ENCODE results near the gene SERPINA4. TPM values are rescaled to one million over a fixed set of nuclear protein-coding genes. Genes with fewer than 3 reads are reported as not detected.

The SERPINA4 gene
- total and polyA plus RNA-seq, 5 experiments from 2014 or later, result not detected

DNA sequence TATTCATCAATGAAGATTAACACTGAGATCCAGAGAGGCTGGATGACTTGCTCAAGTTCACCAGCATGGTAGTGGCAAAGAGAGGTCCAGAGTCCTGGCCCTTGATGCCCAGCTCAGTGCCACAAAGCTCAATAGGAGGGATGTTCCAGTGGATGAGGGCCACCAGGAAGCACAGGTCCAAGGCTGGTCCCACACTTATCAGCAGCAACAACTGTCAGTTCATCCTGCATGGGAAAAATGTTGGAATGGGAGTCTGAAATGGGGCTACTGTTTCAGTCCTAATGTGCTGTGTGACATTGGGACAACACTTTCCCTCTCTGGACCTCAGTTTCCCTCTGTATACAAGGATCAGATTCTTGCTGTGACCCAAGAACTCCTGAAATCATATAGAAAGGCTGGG, 31.2 kb downstream of the SERPINA4 start:
- Mint-ChIP-seq H3K9me3 (peaks cover 0 to 15% (median 0%) of the 10 kb centered on the region in 9 donors), H3K27ac (no peak overlapping the region), H3K4me3 (no peak overlapping the region), H3K4me1 (no peaks in the 10 kb centered on the region), H3K27me3 (peaks cover 0 to 29% (median 5%) of the 10 kb centered on the region in 5 donors), H3K36me3 (no peaks in the 10 kb centered on the region)
- no peak for ATAC-seq
- POLR2A ChIA-PET, result no interaction called here
- peak in 1 of 10 donors; percentile 4 for DNase-seq

DNA sequence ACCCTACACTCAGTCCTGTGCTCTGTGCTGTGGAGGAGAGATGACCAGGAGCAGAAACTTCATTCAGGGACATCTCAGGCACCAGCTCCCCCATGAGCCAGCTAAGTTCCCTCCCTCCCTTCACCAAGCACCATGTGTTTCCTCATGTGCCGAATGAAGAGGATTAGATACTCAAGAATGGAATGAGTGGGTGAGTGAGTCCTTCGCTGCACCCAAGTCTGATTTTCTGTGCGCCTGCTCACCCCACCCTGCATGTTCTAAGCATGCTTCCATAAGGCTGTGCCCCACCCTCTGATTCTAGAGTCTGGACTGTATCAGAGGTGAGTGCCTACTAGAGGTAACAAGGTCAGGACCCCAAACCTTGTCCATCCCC, 32.1 kb downstream of the SERPINA4 start:
- Mint-ChIP-seq H3K27me3 (peaks cover 0 to 30% (median 7%) of the 10 kb centered on the region in 5 donors), H3K4me3 (no peak overlapping the region), H3K9me3 (peaks cover 0 to 15% (median 0%) of the 10 kb centered on the region in 9 donors), H3K36me3 (no peaks in the 10 kb centered on the region), H3K4me1 (no peaks in the 10 kb centered on the region), H3K27ac (no peak overlapping the region)
- POLR2A ChIA-PET, result no interaction called here
- DNase-seq (no peak), ATAC-seq (no peak)

DNA sequence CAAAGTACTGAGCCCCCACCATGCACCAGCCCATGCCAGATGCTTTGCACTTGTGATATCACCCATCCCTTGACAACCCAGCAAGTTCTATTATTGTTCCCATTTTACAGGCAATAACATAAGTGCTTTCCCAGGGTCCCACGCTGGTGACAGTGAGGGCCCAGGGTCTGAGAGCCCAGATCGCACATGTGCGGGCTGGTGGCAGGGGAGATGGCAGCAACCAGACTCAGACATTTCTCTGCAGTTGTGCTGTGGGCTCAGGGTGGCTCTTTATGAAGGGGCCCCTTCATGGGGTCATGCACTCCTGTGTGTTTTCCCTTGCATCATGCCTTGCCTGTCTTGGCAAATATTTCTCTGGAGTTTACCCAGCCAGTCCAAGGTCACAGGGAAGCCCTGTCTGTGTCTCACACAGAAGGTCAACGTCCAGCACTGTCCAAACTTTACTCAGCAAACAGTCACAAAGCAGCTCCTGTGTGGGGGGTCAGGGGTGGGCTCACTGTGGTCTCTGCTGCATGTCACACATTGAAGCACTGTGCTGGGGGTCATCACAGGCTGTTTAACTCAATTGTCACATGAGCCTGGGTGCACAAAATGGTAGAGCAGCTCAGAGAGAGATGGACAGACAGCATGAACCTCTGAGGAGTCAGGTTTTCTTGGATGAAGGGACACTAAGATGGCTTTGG, 32.6 kb downstream of the SERPINA4 start:
- H3K27ac Mint-ChIP-seq, result no peak overlapping the region
- H3K4me3 Mint-ChIP-seq, result no peak overlapping the region
- H3K9me3 Mint-ChIP-seq, result peaks cover 0 to 15% (median 0%) of the 10 kb centered on the region in 9 donors
- no peaks in the 10 kb centered on the region for H3K4me1 Mint-ChIP-seq
- POLR2A ChIA-PET, result no interaction called here
- ATAC-seq (no peak), DNase-seq (peak in 1 of 10 donors; percentile 28)
- H3K36me3 Mint-ChIP-seq, result no peaks in the 10 kb centered on the region
- peaks cover 0 to 30% (median 9%) of the 10 kb centered on the region in 5 donors for H3K27me3 Mint-ChIP-seq

DNA sequence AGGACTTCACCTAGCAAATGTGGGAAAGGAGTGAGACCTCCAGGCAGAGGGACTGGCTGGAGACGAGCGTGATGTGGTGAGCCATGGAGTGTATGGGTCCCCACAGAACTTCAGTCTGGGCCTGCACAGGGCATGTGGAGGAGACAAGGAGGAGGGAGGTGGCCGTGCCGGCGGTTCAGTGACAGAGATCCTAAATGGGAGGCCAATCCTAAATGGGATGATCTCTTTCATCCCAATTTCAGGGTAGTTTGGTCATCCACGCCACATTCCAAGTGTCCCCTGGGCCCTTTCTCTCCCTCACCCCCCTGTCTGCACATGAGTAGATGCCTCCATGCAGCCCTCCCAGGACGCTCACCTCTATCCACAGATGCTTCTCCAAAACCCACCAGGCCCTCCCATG, 33.2 kb downstream of the SERPINA4 start:
- H3K9me3 Mint-ChIP-seq, result peaks cover 0 to 15% (median 0%) of the 10 kb centered on the region in 9 donors
- H3K27ac Mint-ChIP-seq, result no peak overlapping the region
- H3K27me3 Mint-ChIP-seq, result peaks cover 0 to 36% (median 9%) of the 10 kb centered on the region in 5 donors
- H3K4me1 Mint-ChIP-seq, result no peaks in the 10 kb centered on the region
- POLR2A ChIA-PET, result no interaction called here
- no peak overlapping the region for H3K4me3 Mint-ChIP-seq
- no peak for ATAC-seq
- DNase-seq, result peak in 1 of 10 donors; percentile 49
- no peaks in the 10 kb centered on the region for H3K36me3 Mint-ChIP-seq

DNA sequence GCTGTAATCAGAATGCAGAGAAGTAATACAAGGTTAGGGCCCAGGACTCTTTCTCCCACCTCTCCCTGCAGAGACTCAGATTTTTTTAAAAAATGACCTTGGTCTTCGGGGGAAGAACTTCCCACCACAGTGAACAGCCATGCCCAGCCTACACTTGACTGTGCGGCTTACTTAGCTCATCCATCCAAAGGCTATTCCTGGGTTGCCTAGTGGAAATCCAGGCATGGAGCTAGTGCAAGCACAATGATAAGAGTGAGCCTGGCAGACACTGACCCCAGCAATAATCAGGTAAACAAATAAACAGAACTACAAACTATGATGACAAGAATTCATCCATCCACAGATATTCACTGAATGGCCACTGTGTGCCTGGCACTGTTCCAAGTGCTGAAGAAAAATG, 34.7 kb downstream of the SERPINA4 start:
- Mint-ChIP-seq H3K9me3 (peaks cover 0 to 8% (median 0%) of the 10 kb centered on the region in 9 donors), H3K4me1 (no peaks in the 10 kb centered on the region), H3K27ac (no peak overlapping the region), H3K27me3 (peaks cover 2 to 50% (median 14%) of the 10 kb centered on the region in 5 donors), H3K36me3 (no peaks in the 10 kb centered on the region), H3K4me3 (no peak overlapping the region)
- POLR2A ChIA-PET, result no interaction called here
- ATAC-seq, result no peak
- DNase-seq, result no peak

DNA sequence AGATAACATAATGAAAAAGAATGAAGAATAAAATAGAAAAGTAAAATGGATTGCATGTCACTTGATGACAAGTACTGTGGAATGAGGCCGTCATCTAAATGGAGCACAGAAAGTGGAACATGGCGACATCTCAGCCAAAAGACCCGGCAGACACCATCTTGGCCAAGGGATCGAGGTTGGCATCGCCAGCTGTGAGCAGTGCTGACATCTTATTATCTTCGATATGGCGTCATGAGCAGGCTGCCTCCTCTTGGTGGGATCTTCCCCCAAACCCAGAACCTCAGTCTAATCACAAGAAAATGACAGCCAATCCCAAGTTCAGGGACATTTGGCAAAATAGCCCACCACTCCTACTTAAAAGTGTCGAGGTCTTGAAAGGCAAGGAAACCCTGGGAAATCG, 35.1 kb downstream of the SERPINA4 start:
- H3K4me3 Mint-ChIP-seq, result no peak overlapping the region
- no peaks in the 10 kb centered on the region for H3K36me3 Mint-ChIP-seq
- peaks cover 0 to 5% (median 0%) of the 10 kb centered on the region in 9 donors for H3K9me3 Mint-ChIP-seq
- DNase-seq (peak in 1 of 10 donors; percentile 42), ATAC-seq (no peak)
- POLR2A ChIA-PET, result no interaction called here
- no peak overlapping the region for H3K27ac Mint-ChIP-seq
- H3K4me1 Mint-ChIP-seq, result peaks cover 0 to 2% (median 0%) of the 10 kb centered on the region in 4 donors
- H3K27me3 Mint-ChIP-seq, result peaks cover 2 to 55% (median 16%) of the 10 kb centered on the region in 5 donors

DNA sequence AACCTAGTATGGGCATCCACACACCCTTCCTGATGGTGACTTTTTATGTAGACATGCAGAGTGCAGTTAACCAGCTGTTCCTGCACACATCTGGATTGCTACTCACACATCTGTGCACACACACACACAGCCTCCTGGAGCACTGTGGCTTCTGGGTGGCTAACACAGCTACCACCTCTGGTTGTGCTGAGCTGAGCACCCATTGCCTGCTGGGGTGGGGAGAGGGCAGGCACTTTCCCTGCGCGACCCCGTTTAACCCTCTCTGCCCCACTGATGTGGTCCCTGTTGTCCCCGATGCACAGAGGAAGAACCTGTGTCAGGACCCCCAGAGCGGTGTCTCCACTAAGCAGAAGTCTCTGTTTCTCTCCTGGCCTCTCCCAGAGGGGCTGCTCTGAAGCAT, 36.5 kb downstream of the SERPINA4 start:
- POLR2A ChIA-PET, result no interaction called here
- H3K4me3 Mint-ChIP-seq, result no peak overlapping the region

DNA sequence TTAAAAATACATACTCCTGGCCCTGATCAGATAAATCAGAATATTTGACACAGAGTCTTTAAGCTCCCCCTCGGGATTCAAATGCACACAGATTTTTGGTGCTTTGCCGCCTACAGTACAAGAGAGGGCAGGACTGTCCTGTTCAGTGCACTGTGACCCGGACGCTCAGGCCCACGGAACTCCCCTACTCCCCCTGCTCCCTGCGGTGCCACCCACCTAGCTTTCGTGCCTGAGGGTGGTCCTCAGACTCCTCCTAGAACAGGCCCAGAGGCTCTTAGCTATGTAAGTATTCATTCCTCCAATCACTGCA, 37.2 kb downstream of the SERPINA4 start:
- Mint-ChIP-seq H3K27ac (no peak overlapping the region), H3K4me3 (no peak overlapping the region), H3K4me1 (peaks cover 0 to 2% (median 0%) of the 10 kb centered on the region in 4 donors), H3K36me3 (no peaks in the 10 kb centered on the region), H3K27me3 (peaks cover 2 to 59% (median 18%) of the 10 kb centered on the region in 5 donors), H3K9me3 (peaks cover 0 to 5% (median 0%) of the 10 kb centered on the region in 9 donors)
- POLR2A ChIA-PET, result no interaction called here
- peak in 1 of 10 donors; percentile 19 for DNase-seq
- ATAC-seq, result no peak

More for the DNA sequence above, 36.5 kb downstream of the SERPINA4 start:
- peaks cover 2 to 59% (median 16%) of the 10 kb centered on the region in 5 donors for H3K27me3 Mint-ChIP-seq
- H3K4me1 Mint-ChIP-seq, result peaks cover 0 to 2% (median 0%) of the 10 kb centered on the region in 4 donors
- ATAC-seq, result no peak
- peaks cover 0 to 5% (median 0%) of the 10 kb centered on the region in 9 donors for H3K9me3 Mint-ChIP-seq
- DNase-seq, result peak in 1 of 10 donors; percentile 16
- no peak overlapping the region for H3K27ac Mint-ChIP-seq
- H3K36me3 Mint-ChIP-seq, result no peaks in the 10 kb centered on the region

DNA sequence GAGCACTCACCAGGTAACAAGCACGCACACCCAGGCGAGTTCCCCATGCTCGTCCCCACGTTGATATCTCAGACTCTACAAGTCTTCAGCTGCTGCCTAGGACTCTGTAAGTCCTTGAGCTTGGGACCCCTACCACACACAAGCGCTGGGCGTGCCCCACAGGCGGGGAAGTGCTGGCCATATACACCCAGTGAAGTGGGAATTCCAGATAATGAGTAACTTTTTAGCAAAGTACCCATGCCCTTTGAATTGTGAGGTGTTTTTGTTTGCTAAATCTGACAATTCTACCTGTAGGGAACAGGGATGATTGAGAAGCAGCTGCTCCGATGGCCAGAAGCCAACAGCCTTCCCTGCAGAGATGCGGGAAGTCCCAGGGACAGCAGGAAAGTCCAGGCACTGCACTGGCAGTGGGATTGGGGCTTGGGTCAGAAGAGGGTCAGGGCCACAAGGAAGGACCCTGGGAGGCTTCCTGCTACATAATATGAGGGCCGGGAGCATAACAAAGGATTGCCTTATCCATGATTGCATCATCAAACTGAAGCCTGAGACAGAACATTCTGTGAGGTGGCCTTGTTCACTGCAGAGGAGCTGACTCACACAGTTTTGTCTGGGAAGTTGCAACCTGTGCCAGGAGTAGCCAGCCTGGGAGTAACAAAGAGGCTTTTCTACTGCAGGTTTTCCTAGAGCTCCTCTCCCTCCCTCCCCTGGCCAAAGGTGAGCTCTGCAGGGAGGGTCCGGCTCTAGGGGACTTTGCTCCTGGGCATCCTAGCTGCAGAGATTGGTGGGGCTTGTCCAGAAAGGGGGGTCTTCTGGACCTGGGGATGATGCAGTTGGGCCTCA, 37.8 kb downstream of the SERPINA4 start:
- POLR2A ChIA-PET, result no interaction called here
- no peaks in the 10 kb centered on the region for H3K36me3 Mint-ChIP-seq
- peaks cover 0 to 5% (median 0%) of the 10 kb centered on the region in 9 donors for H3K9me3 Mint-ChIP-seq
- H3K27me3 Mint-ChIP-seq, result peaks cover 2 to 59% (median 18%) of the 10 kb centered on the region in 5 donors
- ATAC-seq (no peak), DNase-seq (peak in 1 of 10 donors; percentile 49)
- no peak overlapping the region for H3K4me3 Mint-ChIP-seq
- H3K4me1 Mint-ChIP-seq, result peaks cover 0 to 2% (median 0%) of the 10 kb centered on the region in 4 donors
- no peak overlapping the region for H3K27ac Mint-ChIP-seq

DNA sequence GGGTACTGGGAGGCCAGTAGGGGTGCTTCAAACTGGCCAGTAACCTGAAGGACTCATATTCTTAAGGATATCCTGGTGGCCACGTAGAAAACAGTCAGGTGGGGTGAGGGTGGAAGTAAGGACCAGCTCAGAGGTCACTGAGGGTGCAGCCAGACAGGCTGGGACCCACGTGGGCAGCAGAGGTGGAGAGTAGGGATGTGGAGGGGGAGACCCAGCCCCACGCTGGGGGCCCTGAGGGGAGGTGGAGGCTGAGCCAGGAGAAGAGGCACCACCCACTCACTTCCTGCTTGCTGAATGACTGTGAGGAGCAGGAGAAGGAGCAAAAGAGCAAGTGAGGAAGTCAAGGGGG, 38.4 kb downstream of the SERPINA4 start:
- Mint-ChIP-seq H3K4me3 (no peak overlapping the region), H3K36me3 (no peaks in the 10 kb centered on the region), H3K27ac (no peak overlapping the region), H3K27me3 (peaks cover 2 to 58% (median 18%) of the 10 kb centered on the region in 5 donors), H3K9me3 (peaks cover 0 to 5% (median 0%) of the 10 kb centered on the region in 9 donors), H3K4me1 (peaks cover 0 to 2% (median 0%) of the 10 kb centered on the region in 4 donors)
- no peak for ATAC-seq
- POLR2A ChIA-PET, result no interaction called here
- DNase-seq, result no peak

DNA sequence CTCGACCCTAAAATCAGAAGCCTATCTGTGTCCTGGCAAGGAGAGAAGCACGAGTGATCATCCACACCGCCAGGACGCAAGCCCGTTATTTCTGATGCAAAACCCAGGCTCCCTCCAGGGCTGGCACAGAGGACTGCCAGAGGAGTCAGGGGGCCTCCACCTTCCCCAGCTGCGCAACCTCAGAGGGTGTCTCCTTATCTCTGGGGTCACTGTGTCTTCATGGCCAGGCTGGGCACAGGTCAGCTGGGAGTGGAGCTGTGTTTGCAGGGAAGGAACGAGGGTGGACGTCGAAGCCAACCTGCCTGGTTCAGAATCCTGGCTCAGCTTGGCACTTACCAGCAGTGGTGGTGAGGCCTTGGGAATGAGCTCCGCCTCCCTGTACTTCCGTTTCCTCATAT, 38.9 kb downstream of the SERPINA4 start:
- H3K9me3 Mint-ChIP-seq, result peaks cover 0 to 5% (median 0%) of the 10 kb centered on the region in 9 donors
- ATAC-seq (no peak), DNase-seq (peak in 1 of 10 donors; percentile 53)
- POLR2A ChIA-PET, result no interaction called here
- H3K4me3 Mint-ChIP-seq, result no peak overlapping the region
- peaks cover 2 to 53% (median 18%) of the 10 kb centered on the region in 5 donors for H3K27me3 Mint-ChIP-seq
- peaks cover 0 to 2% (median 0%) of the 10 kb centered on the region in 4 donors for H3K4me1 Mint-ChIP-seq
- no peak overlapping the region for H3K27ac Mint-ChIP-seq
- no peaks in the 10 kb centered on the region for H3K36me3 Mint-ChIP-seq

DNA sequence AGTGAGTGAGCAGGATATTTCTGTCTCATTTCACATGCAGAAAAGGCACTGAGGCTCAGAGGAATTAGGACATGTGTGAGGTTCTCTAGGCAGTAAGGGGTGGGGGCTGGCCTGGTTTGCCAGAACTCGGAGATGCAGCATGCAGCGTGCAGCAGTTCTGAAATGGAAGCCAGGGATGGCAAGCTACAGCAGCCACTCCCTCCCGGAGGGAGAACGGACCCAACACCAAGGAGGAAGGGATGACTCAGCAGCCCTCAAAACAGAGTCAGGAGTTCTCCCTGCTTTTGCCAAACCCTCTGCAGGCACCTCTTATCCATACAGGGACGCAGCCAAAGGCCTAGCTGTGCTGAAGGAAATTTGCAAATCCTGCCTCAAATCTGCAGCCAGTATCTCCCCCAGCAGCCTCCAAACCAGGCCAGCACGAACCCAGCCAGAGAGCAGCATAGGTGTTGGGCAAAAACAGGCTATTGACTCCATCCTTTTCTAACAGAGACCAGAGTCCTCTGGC, 40.7 kb downstream of the SERPINA4 start:
- H3K27ac Mint-ChIP-seq, result no peak overlapping the region
- DNase-seq, result no peak
- POLR2A ChIA-PET, result no interaction called here
- peaks cover 2 to 37% (median 14%) of the 10 kb centered on the region in 5 donors for H3K27me3 Mint-ChIP-seq
- no peak for ATAC-seq
- H3K36me3 Mint-ChIP-seq, result no peaks in the 10 kb centered on the region
- peaks cover 0 to 2% (median 0%) of the 10 kb centered on the region in 4 donors for H3K4me1 Mint-ChIP-seq
- H3K4me3 Mint-ChIP-seq, result no peak overlapping the region
- H3K9me3 Mint-ChIP-seq, result peaks cover 0 to 5% (median 0%) of the 10 kb centered on the region in 9 donors

DNA sequence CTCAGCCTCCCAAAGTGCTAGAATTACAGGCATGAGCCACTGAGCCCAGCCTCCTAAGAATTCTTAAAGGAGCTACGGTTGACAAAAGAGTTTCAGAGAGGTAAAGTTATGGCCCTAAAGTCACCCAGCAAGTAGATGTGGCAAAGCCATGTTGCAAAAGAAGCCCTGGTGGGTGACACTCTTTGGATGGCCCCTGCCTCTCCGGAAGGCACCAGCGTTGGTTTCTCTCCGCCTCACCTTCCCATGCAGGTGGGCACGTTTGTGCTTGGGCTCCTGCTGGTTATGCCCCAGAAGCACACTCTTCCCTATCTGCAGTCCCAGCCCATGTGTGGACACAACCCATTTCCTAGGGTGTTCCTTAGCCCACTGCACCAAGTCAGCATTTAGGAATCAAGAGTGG, 41.5 kb downstream of the SERPINA4 start:
- Mint-ChIP-seq H3K9me3 (peaks cover 0 to 5% (median 0%) of the 10 kb centered on the region in 9 donors), H3K4me1 (peaks cover 0 to 2% (median 0%) of the 10 kb centered on the region in 4 donors), H3K27me3 (peaks cover 2 to 40% (median 13%) of the 10 kb centered on the region in 5 donors), H3K4me3 (no peak overlapping the region), H3K36me3 (no peaks in the 10 kb centered on the region), H3K27ac (no peak overlapping the region)
- DNase-seq (no peak), ATAC-seq (no peak)
- POLR2A ChIA-PET, result no interaction called here
